Adrenal gland (tissue), 12 donors: ENCODE results near the gene FHIT. TPM values are rescaled to one million over a fixed set of nuclear protein-coding genes. Genes with fewer than 3 reads are reported as not detected.

Source experiments
- DNase-seq, 7 donors: peaks; one replicate each; pipeline ENCODE4 v3.0.0-alpha.2; 2019 to 2020
- H3K27ac ChIP-seq, 5 donors: fragments of 200-600 bp; sonication (generic) in 4 of 5; 1 replicate in 3 of 5; 2 replicates in 2 of 5; pipeline versions ENCODE4 v1.5.1 to v1.8.0; 2016 to 2020; ENCODE audit warnings: mild to moderate bottlenecking in 1 of 5
- H3K27me3 ChIP-seq: fragments of 200-600 bp; 2 replicates; pipeline ENCODE4 v1.8.0; 2021
- H3K36me3 ChIP-seq, 2 donors: fragments of 200-600 bp; replicated peaks in 1 of 2; 1 replicate in 1 of 2; 2 replicates in 1 of 2; pipeline versions ENCODE4 v1.5.1 to v1.8.0; 2018 to 2022
- H3K4me1 ChIP-seq, 2 donors: fragments of 200-600 bp; replicated peaks in 1 of 2; 1 replicate in 1 of 2; 2 replicates in 1 of 2; pipeline versions ENCODE4 v1.5.1 to v1.8.0; 2018 to 2021
- H3K4me3 ChIP-seq, 4 donors: fragments of 200-600 bp; sonication (generic) in 3 of 4; one replicate each; pipeline ENCODE4 v1.5.1; 2016 to 2018
- H3K9me3 ChIP-seq, 3 donors: fragments of 200-600 bp; sonication (generic) in 1 of 3; replicated peaks in 1 of 3; 1 replicate in 2 of 3; 2 replicates in 1 of 3; pipeline versions ENCODE4 v1.5.1 to v1.8.0; 2016 to 2021
- CTCF ChIP-seq, 6 experiments: fragments of 450-650 bp in 4 of 6; fragments of 200-600 bp in 2 of 6; sonication (generic) in 1 of 6; IDR thresholded peaks; 1 replicate in 5 of 6; 2 replicates in 1 of 6; pipeline versions ENCODE4 v1.5.1 to v1.8.0; 2016 to 2021; ENCODE audit warnings: antibody characterized with exemption in 6 of 6, mild to moderate bottlenecking in 2 of 6, moderate library complexity in 1 of 6
- POLR2A ChIP-seq, 2 donors: fragments of 450-650 bp; IDR thresholded peaks; one replicate each; pipeline ENCODE4 v1.6.1; 2017; ENCODE audit warnings: antibody characterized with exemption in 2 of 2, mild to moderate bottlenecking in 2 of 2, moderate library complexity in 1 of 2
- WGBS, 4 donors: extraction: QIAGEN DNeasy Blood & Tissue Kit in 2 of 4; methylation state at CpG; one replicate each; pipeline versions ENCODE4 v1.1.5 to v1.1.7; 2013 to 2017; 5-methylcytosine and 5-hydroxymethylcytosine counted together
- intact Hi-C, 2 donors: fragments of 100-400 bp; cut with DNase I; formaldehyde crosslinking; loops; one replicate each; pipeline versions ENCODE4 v1.14.1 to v1.15.0; 2022 to 2023
- polyA plus RNA-seq, 3 donors: library from polyadenylated mRNA; stranded (reverse); fragments of 200-250 nt in 2 of 3; fragments of 350-450 nt in 1 of 3; fragmentation: Illumina TruSeq in 1 of 3; extraction: RNeasy Lipid Tissue Mini Kit (QIAGEN cat#74804) in 1 of 3; gene quantifications; one replicate each; pipeline ENCODE4 v1.2.3, GENCODE V29; 2013 to 2014
- total RNA-seq, 9 donors: library from RNA; depleted of rRNA in 4 of 9; stranded (reverse); fragments of >200 nt in 4 of 9; fragments of 120-200 nt in 1 of 9; fragmentation: NEBNext Ultra II Directional in 1 of 9; extraction: Animal tissue kit (Norgen Biotek cat#: 25700) in 1 of 9; gene quantifications; one replicate each; pipeline versions ENCODE4 v1.1.0 to v1.2.4, GENCODE V29; 2013 to 2023
- donor health status: healthy with polysubstance abuse.
- donor health status: Bipolar disorder and iron deficiency.
- donor health status: DM: yes; HTN: yes; CAD: no.
- donor health status: DM: no; HTN: no; CAD: no.
- donor health status: DM: no; HTN: no; CAD: no.
- donor health status: DM: yes; HTN: yes; CAD: no.

The FHIT gene
- total and polyA plus RNA-seq, 12 donors = 14.1 to 43.9 (median 28.8) TPM

GRCh38 chr3:60742606-60743145, 508.6 kb downstream of the FHIT start:
- intact Hi-C loops = no loop called here
- Histone ChIP-seq H3K36me3 (no peaks in the 10 kb centered on the region), H3K27me3 (no peaks in the 10 kb centered on the region), H3K9me3 (no peaks in the 10 kb centered on the region), H3K4me1 (no peaks in the 10 kb centered on the region), H3K27ac (no peak overlapping the region), H3K4me3 (no peak overlapping the region)
- TF ChIP-seq POLR2A (IDR thresholded peaks at IDR 0.05) (no peak), CTCF (IDR thresholded peaks at IDR 0.05) (no peak)
- WGBS, 4 donors = 86 to 89% (median 87%) methylated on average over 8 of the region's 8 CpGs
- DNase-seq = no peak

GRCh38 chr3:60737633-60738399, 513.4 kb downstream of the FHIT start:
- Histone ChIP-seq H3K9me3 (no peaks in the 10 kb centered on the region), H3K27me3 (no peaks in the 10 kb centered on the region), H3K36me3 (no peaks in the 10 kb centered on the region), H3K4me1 (no peaks in the 10 kb centered on the region), H3K4me3 (no peak overlapping the region), H3K27ac (no peak overlapping the region)
- TF ChIP-seq POLR2A (IDR thresholded peaks at IDR 0.05) (no peak), CTCF (IDR thresholded peaks at IDR 0.05) (no peak)
- intact Hi-C loops = no loop called here
- WGBS, 4 donors = 91 to 94% (median 92%) methylated on average over 8 of the region's 8 CpGs
- DNase-seq = no peak

GRCh38 chr3:60730371-60730770, 520.9 kb downstream of the FHIT start:
- DNase-seq = no peak
- intact Hi-C loops = no loop called here
- Histone ChIP-seq H3K4me3 (no peak overlapping the region), H3K27me3 (no peaks in the 10 kb centered on the region), H3K9me3 (no peaks in the 10 kb centered on the region), H3K27ac (no peak overlapping the region), H3K36me3 (no peaks in the 10 kb centered on the region), H3K4me1 (no peaks in the 10 kb centered on the region)
- TF ChIP-seq CTCF (IDR thresholded peaks at IDR 0.05) (no peak), POLR2A (IDR thresholded peaks at IDR 0.05) (no peak)
- 95 to 97% (median 97%) methylated on average over 9 of the region's 9 CpGs for WGBS, 4 donors

GRCh38 chr3:60729056-60729455, 522.2 kb downstream of the FHIT start:
- no peak for DNase-seq
- H3K27ac ChIP-seq = no peak overlapping the region
- TF ChIP-seq POLR2A (IDR thresholded peaks at IDR 0.05) = no peak
- TF ChIP-seq CTCF (IDR thresholded peaks at IDR 0.05) = no peak
- no peaks in the 10 kb centered on the region for H3K4me1 ChIP-seq
- intact Hi-C loops = no loop called here
- no peak overlapping the region for H3K4me3 ChIP-seq
- 81 to 92% (median 85%) methylated on average over 6 of the region's 6 CpGs for WGBS, 4 donors
- no peaks in the 10 kb centered on the region for H3K27me3 ChIP-seq
- no peaks in the 10 kb centered on the region for H3K9me3 ChIP-seq
- no peaks in the 10 kb centered on the region for H3K36me3 ChIP-seq
